Activated CD4-positive, CD25-positive, alpha-beta regulatory T cell treated with anti-CD3 and anti-CD28 coated beads, Interleukin-2, amount 50 U/mL, for 72 hours (primary cell): ENCODE results near the gene SLC19A1.

Experiments
- DNase-seq: peaks from one replicate; pipeline ENCODE4 v3.0.0; 2021

The SLC19A1 gene

GRCh38 chr21:45463871-45464270, 78.4 kb downstream of the SLC19A1 start:
- no peak for DNase-seq

- no peak for DNase-seq
Measured at GRCh38 chr21:45461806-45462341, 80.4 kb downstream of the SLC19A1 start.

GRCh38 chr21:45461369-45461750, 80.9 kb downstream of the SLC19A1 start:
- DNase-seq: no peak

GRCh38 chr21:45460611-45461368, 81.5 kb downstream of the SLC19A1 start:
- no peak for DNase-seq

GRCh38 chr21:45460011-45460565, 82.2 kb downstream of the SLC19A1 start:
- no peak for DNase-seq

GRCh38 chr21:45459171-45460010, 82.8 kb downstream of the SLC19A1 start:
- DNase-seq: no peak

GRCh38 chr21:45458281-45459170, 83.7 kb downstream of the SLC19A1 start:
- DNase-seq: no peak

GRCh38 chr21:45457832-45458172, 84.4 kb downstream of the SLC19A1 start:
- no peak for DNase-seq

GRCh38 chr21:45457161-45457831, 84.9 kb downstream of the SLC19A1 start:
- no peak for DNase-seq

- no peak for DNase-seq
Measured at GRCh38 chr21:45456584-45457160, 85.6 kb downstream of the SLC19A1 start.

GRCh38 chr21:45455674-45456583, 86.3 kb downstream of the SLC19A1 start:
- no peak for DNase-seq

- DNase-seq: no peak
Measured at GRCh38 chr21:45454926-45455673, 87.1 kb downstream of the SLC19A1 start.

GRCh38 chr21:45454060-45454925, 87.9 kb downstream of the SLC19A1 start:
- no peak for DNase-seq

GRCh38 chr21:45453308-45453950, 88.8 kb downstream of the SLC19A1 start:
- no peak for DNase-seq

GRCh38 chr21:45452696-45453307, 89.4 kb downstream of the SLC19A1 start:
- no peak for DNase-seq

- no peak for DNase-seq
Measured at GRCh38 chr21:45451771-45452182, 90.5 kb downstream of the SLC19A1 start.

- no peak for DNase-seq
Measured at GRCh38 chr21:45451091-45451740, 91.0 kb downstream of the SLC19A1 start.
